WI38 (cell line): ENCODE data around the gene UTP14C.

Experiments
- H3K4me3 ChIP-seq: 2 replicates; pipeline ENCODE4 v1.5.1; 2011; ENCODE audit warnings: low read depth, mild to moderate bottlenecking, control low read depth, low read length
- TF ChIP-seq, protein P1 (sequence below): IDR thresholded peaks from 2 replicates; pipeline ENCODE4 v1.5.1; 2012; ENCODE audit warnings: low read depth, mild to moderate bottlenecking, control low read depth, low read length

The UTP14C gene, protein sequence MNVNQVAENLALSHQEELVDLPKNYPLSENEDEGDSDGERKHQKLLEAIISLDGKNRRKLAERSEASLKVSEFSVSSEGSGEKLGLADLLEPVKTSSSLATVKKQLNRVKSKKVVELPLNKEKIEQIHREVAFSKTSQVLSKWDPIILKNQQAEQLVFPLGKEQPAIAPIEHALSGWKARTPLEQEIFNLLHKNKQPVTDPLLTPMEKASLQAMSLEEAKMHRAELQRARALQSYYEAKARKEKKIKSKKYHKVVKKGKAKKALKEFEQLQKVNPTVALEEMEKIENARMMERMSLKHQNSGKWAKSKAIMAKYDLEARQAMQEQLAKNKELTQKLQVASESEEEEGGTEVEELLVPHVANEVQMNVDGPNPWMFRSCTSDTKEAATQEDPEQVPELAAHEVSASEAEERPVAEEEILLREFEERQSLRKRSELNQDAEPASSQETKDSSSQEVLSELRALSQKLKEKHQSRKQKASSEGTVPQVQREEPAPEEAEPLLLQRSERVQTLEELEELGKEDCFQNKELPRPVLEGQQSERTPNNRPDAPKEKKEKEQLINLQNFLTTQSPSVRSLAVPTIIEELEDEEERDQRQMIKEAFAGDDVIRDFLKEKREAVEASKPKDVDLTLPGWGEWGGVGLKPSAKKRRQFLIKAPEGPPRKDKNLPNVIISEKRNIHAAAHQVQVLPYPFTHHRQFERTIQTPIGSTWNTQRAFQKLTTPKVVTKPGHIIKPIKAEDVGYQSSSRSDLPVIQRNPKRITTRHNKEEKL

DNA sequence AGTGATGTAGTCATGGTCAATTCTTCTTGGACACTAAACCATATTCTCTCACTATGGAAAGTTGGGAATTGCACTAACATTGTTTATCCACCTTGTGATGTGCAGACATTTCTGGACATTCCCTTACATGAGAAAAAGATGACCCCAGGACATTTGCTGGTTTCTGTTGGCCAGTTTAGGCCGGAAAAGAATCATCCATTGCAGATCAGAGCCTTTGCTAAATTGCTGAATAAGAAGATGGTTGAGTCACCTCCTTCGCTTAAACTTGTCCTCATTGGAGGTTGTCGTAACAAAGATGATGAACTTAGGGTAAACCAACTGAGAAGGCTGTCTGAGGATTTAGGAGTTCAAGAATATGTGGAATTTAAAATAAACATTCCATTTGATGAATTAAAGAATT, at the start of gene UTP14C:
UTP14C (plus strand) TSS at position 211 of the 400 bp plus-strand sequence. CDS start 4,114 bp downstream, outside the sequence.
- H3K4me3 ChIP-seq = no peak within 1 kb of the TSS
- TF ChIP-seq, protein P1, sequence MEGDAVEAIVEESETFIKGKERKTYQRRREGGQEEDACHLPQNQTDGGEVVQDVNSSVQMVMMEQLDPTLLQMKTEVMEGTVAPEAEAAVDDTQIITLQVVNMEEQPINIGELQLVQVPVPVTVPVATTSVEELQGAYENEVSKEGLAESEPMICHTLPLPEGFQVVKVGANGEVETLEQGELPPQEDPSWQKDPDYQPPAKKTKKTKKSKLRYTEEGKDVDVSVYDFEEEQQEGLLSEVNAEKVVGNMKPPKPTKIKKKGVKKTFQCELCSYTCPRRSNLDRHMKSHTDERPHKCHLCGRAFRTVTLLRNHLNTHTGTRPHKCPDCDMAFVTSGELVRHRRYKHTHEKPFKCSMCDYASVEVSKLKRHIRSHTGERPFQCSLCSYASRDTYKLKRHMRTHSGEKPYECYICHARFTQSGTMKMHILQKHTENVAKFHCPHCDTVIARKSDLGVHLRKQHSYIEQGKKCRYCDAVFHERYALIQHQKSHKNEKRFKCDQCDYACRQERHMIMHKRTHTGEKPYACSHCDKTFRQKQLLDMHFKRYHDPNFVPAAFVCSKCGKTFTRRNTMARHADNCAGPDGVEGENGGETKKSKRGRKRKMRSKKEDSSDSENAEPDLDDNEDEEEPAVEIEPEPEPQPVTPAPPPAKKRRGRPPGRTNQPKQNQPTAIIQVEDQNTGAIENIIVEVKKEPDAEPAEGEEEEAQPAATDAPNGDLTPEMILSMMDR = no peak

DNA sequence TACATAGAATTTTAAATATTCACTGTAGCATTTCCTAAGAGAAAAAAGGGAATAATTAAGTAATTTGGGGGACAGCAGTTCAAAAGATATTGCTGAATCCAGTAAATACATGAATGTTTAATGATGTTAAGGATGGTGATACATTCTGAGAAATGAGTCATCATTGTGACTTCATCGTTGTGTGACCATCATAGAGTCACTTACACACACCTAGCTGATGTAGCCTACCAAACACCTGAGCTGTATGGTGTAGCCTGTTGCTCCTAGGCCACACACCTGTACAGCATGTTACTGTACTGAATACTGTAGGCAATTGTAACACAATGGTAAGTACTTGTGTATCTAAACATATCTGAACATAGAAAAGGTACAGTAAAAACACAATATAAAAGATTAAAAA, 48.1 kb upstream of the UTP14C start:
- H3K4me3 ChIP-seq = no peak overlapping the region
- TF ChIP-seq, protein P1 = no peak

DNA sequence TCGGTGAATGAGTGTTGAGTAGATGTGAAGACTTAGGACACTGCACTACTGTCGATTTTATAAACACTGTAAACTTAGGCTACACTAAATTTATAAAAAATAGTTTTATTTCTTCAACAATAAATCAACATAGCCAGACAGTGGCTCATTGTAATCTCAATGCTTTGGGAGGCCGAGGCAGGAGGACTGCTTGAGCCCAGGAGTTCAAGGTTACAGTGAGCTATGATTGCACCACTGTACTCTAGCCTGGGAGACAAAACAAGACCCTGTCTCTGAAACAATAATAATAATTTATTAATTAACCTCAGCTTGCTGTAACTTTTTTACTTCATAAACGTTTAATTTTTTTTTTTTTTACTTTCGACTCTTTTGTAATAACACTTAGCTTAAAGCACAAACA, 47.6 kb upstream of the UTP14C start:
- TF ChIP-seq, protein P1 = no peak

DNA sequence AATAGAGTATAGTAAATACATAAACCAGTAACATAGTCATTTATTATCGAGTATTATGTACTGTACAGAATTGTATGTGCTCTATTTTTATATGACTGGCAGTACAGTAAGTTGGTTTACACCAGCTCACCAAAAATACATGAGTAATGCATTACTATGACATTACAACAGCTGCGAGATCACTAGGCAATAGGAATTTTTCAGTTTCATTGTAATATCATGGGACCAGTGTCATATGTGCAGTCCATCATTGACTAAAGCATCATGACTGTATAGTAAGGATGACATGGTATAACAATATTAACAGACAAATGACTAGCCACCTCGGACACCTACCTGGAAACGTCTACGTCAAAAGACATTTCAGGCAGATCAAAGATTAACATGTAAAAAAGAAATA, 46.9 kb upstream of the UTP14C start:
- H3K4me3 ChIP-seq = no peak overlapping the region
- TF ChIP-seq, protein P1 = no peak

More for the DNA sequence above, 47.6 kb upstream of the UTP14C start:
- no peak overlapping the region for H3K4me3 ChIP-seq

DNA sequence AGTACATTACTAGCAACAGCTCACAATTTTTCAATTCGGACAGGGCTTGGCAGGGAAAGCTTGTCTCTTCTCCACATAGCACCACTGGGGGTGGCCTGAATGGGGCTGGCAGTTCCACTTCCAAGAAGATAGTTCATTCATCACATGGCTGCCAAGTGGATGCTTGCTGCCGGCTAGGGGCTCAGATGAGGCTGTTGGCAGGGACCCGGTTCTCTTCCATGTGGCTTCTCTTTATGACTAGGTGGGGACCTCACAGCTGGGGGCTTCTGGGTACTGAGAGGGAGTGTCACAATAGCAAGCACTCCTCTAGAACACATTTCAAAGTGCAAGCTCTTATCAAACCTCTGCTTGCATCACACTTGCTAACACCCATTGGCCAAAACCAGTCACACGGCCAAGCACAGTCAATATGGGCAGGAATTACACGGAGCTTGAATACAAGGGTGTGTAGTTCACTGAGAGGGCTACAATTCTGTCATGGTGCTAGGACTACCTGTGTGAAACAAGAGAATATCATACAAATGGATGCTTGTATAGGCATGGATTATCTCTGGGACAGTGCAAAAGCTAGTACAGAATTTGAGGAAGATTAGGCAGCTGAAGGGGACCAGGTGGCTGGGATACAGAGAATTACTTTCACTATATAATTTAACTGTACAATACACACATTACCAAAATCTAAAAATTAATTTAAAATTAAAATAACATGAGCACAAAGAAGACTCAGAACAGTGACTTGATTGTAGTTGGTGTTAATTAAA, 45.5 kb upstream of the UTP14C start:
- TF ChIP-seq, protein P1 = no peak
- no peak overlapping the region for H3K4me3 ChIP-seq

DNA sequence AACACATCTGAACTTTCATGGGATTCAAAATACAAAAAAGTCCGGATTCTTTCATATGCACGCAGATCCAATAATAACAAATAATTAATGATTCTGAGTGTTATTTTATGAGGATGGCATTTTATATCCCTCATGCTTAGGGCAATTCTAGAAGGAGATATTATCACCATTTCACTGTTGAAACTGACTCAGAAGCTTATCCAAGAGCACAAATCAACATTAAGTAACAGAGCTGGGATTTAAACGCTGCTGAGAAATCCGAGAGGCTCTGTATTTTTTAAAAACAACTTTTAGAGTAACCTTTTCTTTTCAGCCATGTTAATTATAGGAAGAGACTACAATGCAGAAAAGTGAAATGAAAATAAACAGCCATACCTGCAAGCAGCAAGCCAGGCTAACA, 43.6 kb upstream of the UTP14C start:
- TF ChIP-seq, protein P1 = no peak
- no peak overlapping the region for H3K4me3 ChIP-seq
